Tibial nerve (tissue), 4 donors: Measurements from ENCODE around the gene MAN2B2.

Experiments
- CTCF ChIP-seq, 5 experiments: fragments of 200-600 bp in 3 of 5; fragments of 450-650 bp in 2 of 5; sonication (generic) in 3 of 5; IDR thresholded peaks; one replicate each; pipeline ENCODE4 v1.5.1; 2016 to 2019; ENCODE audit warnings: antibody characterized with exemption in 5 of 5, mild to moderate bottlenecking in 3 of 5, moderate library complexity in 2 of 5
- EP300 ChIP-seq, 2 donors: sonication (generic); formaldehyde crosslinking; IDR thresholded peaks; one replicate each; pipeline ENCODE4 v1.6.1; 2017; ENCODE audit warnings: antibody characterized with exemption in 2 of 2, mild to moderate bottlenecking in 1 of 2
- POLR2A ChIP-seq, 2 donors: fragments of 450-650 bp; IDR thresholded peaks; one replicate each; pipeline ENCODE4 v1.6.1; 2017; ENCODE audit warnings: antibody characterized with exemption in 2 of 2, mild to moderate bottlenecking in 2 of 2, moderate library complexity in 2 of 2

GRCh38 chr4:6592804-6593563, 18.0 kb downstream of the MAN2B2 start:
- TF ChIP-seq CTCF (IDR thresholded peaks at IDR 0.05) (no peak), EP300 (IDR thresholded peaks at IDR 0.05) (no peak), POLR2A (IDR thresholded peaks at IDR 0.05) (no peak)
